Neural cell (in vitro differentiated cells): Measurements from ENCODE around the gene ASCL5. TPM values are rescaled to one million over a fixed set of nuclear protein-coding genes. Genes with fewer than 3 reads are reported as not detected.

Experiments
- H2AFZ ChIP-seq: fragments of 200-600, 300-800 bp; sonication (generic), shearing (Covaris generic); 2 replicates; pipeline ENCODE4 v1.6.0; 2014; ENCODE audit warnings: low read depth, mild to moderate bottlenecking, antibody characterized with exemption, low read length, moderate library complexity
- H3F3A ChIP-seq: fragments of 200-600 bp; shearing (Covaris generic); 2 replicates; pipeline ENCODE4 v1.6.1; 2016; ENCODE audit warnings: mild to moderate bottlenecking, moderate library complexity, mixed read lengths, antibody characterized with exemption, low read length; ENCODE audit not compliant: insufficient read depth, poor library complexity, severe bottlenecking
- H3K27ac ChIP-seq: fragments of 200-600, 300-800 bp; sonication (generic), shearing (Covaris generic); 2 replicates; pipeline ENCODE4 v1.5.1; 2014; ENCODE audit warnings: mild to moderate bottlenecking, low read length, moderate library complexity
- H3K27me3 ChIP-seq: fragments of 300-800, 200-600 bp; sonication (generic), shearing (Covaris generic); 2 replicates; pipeline ENCODE4 v1.6.0; 2014; ENCODE audit warnings: mild to moderate bottlenecking, low read depth, low read length, moderate library complexity; ENCODE audit not compliant: insufficient read depth
- H3K36me3 ChIP-seq: fragments of 300-800, 200-600 bp; sonication (generic), shearing (Covaris generic); 2 replicates; pipeline ENCODE4 v1.5.1; 2014; ENCODE audit warnings: mild to moderate bottlenecking, antibody characterized with exemption, low read length, moderate library complexity; ENCODE audit not compliant: insufficient read depth
- H3K4me2 ChIP-seq: fragments of 300-800, 200-600 bp; sonication (generic), shearing (Covaris generic); 2 replicates; pipeline ENCODE4 v1.6.0; 2014; ENCODE audit warnings: mild to moderate bottlenecking, low read length
- H3K4me3 ChIP-seq: fragments of 300-800, 200-600 bp; sonication (generic), shearing (Covaris generic); 2 replicates; pipeline ENCODE4 v1.5.1; 2014; ENCODE audit warnings: mild to moderate bottlenecking, low read length, moderate library complexity
- H3K79me2 ChIP-seq: fragments of 200-600 bp; shearing (Covaris generic); replicated peaks from 2 replicates; pipeline ENCODE4 v1.6.0; 2014; ENCODE audit warnings: mild to moderate bottlenecking, low read length, moderate library complexity; ENCODE audit not compliant: insufficient read depth
- H3K9ac ChIP-seq: fragments of 300-800, 200-600 bp; sonication (generic), shearing (Covaris generic); 2 replicates; pipeline ENCODE4 v1.6.1; 2016; ENCODE audit warnings: mild to moderate bottlenecking, low read length, mixed read lengths
- H3K9me2 ChIP-seq: fragments of 200-600 bp; shearing (Covaris generic); 2 replicates; pipeline ENCODE4 v1.6.1; 2016; ENCODE audit warnings: mild to moderate bottlenecking, low read length, mixed read lengths; ENCODE audit not compliant: insufficient read depth
- H3K9me3 ChIP-seq: fragments of 200-600, 300-800 bp; sonication (generic), shearing (Covaris generic); 2 replicates; pipeline ENCODE4 v1.6.1; 2016; ENCODE audit warnings: mild to moderate bottlenecking, mixed run types, low read length, moderate library complexity, mixed read lengths
- H4K20me1 ChIP-seq: fragments of 200-600 bp; shearing (Covaris generic); 2 replicates; pipeline ENCODE4 v1.6.1; 2016; ENCODE audit warnings: mild to moderate bottlenecking, mixed run types; ENCODE audit not compliant: insufficient read depth
- CTCF ChIP-seq: fragments of 450-650 bp; IDR thresholded peaks from 2 replicates; pipeline ENCODE4 v1.5.1; 2014; ENCODE audit warnings: antibody characterized with exemption, mild to moderate bottlenecking, moderate library complexity; ENCODE audit not compliant: poor library complexity, severe bottlenecking
- EP300 ChIP-seq: fragments of 450-650 bp; conservative IDR thresholded peaks from 2 replicates; pipeline ENCODE4 v1.6.1; 2014; ENCODE audit warnings: antibody characterized with exemption, mild to moderate bottlenecking, moderate library complexity; ENCODE audit not compliant: poor library complexity, severe bottlenecking
- EZH2 ChIP-seq: fragments of 200-600, 300-800 bp; shearing (Covaris generic), sonication (generic); IDR thresholded peaks from 2 replicates; pipeline ENCODE4 v1.6.1; 2014; ENCODE audit warnings: antibody characterized with exemption, low read length, borderline replicate concordance, mild to moderate bottlenecking; ENCODE audit not compliant: insufficient read depth, poor library complexity, severe bottlenecking
- MXI1 ChIP-seq: fragments of 450-650 bp; conservative IDR thresholded peaks from 2 replicates; pipeline ENCODE4 v1.6.1; 2014; ENCODE audit warnings: antibody characterized with exemption, mild to moderate bottlenecking; ENCODE audit not compliant: poor library complexity, severe bottlenecking
- POLR2AphosphoS5 ChIP-seq: IDR thresholded peaks from 2 replicates; pipeline ENCODE4 v1.6.1; 2012
- RAD21 ChIP-seq: fragments of 450-650 bp; conservative IDR thresholded peaks from 2 replicates; pipeline ENCODE4 v1.6.1; 2014; ENCODE audit warnings: antibody characterized with exemption, mild to moderate bottlenecking, moderate library complexity
- REST ChIP-seq: IDR thresholded peaks from 2 replicates; pipeline ENCODE4 v1.6.1; 2012; ENCODE audit warnings: borderline replicate concordance
- SMC3 ChIP-seq: fragments of 450-650 bp; conservative IDR thresholded peaks from 2 replicates; pipeline ENCODE4 v1.6.1; 2014; ENCODE audit warnings: antibody characterized with exemption, mild to moderate bottlenecking, moderate library complexity; ENCODE audit not compliant: poor library complexity
- TAF1 ChIP-seq: IDR thresholded peaks from 2 replicates; pipeline ENCODE4 v1.6.1; 2012; ENCODE audit warnings: low read depth
- polyA plus RNA-seq: library from polyadenylated mRNA; depleted of rRNA; stranded (reverse); fragments of >200 nt; gene quantifications from 2 replicates; pipeline ENCODE4 v1.2.3, GENCODE V29; 2014

The ASCL5 gene
- polyA plus RNA-seq, 1 donor from 2014 or later, result not detected

GRCh38 chr1:201136355-201137023 lies 9.5 kb upstream of the ASCL5 start:
- no peaks in the 10 kb centered on the region for H3K9me2 ChIP-seq
- H3K36me3 ChIP-seq, result no peaks in the 10 kb centered on the region
- no peaks in the 10 kb centered on the region for H3K9me3 ChIP-seq
- H3K27ac ChIP-seq, result no peak overlapping the region
- H3K9ac ChIP-seq, result no peak overlapping the region
- no peaks in the 10 kb centered on the region for H3K79me2 ChIP-seq
- H3K4me2 ChIP-seq, result no peak overlapping the region
- no peaks in the 10 kb centered on the region for H4K20me1 ChIP-seq
- no peak overlapping the region for H2AFZ ChIP-seq
- TF ChIP-seq SMC3 (no peak), CTCF (no peak), RAD21 (no peak), REST (no peak), POLR2AphosphoS5 (no peak), EP300 (no peak), MXI1 (no peak), EZH2 (no peak)
- no peaks in the 10 kb centered on the region for H3F3A ChIP-seq
- no peak overlapping the region for H3K4me3 ChIP-seq
- H3K27me3 ChIP-seq, result no peaks in the 10 kb centered on the region

DNA sequence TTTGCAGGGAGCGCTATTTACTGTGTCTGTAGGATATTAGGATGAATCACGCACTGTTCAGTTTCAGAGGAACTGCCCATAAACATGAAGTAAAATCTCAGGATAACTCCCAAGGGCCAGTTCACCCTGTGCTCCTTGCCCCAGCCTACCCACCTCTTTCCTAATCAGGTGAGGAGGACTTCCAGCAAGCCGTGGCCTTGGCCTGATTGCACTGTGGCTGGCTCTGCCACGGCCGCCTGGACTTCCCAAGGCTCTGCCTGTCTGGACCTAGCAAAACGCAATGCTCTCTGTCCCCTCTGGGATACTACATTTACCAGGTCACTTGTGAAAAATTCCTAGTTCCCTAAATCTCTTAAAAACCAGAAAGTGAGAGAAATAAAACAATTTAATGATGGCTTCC lies 7.4 kb upstream of the ASCL5 start:
- no peaks in the 10 kb centered on the region for H3K36me3 ChIP-seq

More for the DNA sequence above, 7.4 kb upstream of the ASCL5 start:
- H3F3A ChIP-seq, result no peaks in the 10 kb centered on the region
- no peak overlapping the region for H3K9ac ChIP-seq
- no peak overlapping the region for H3K4me2 ChIP-seq
- TF ChIP-seq EP300 (no peak), SMC3 (no peak), MXI1 (no peak), CTCF (no peak), REST (no peak), TAF1 (no peak), POLR2AphosphoS5 (no peak), RAD21 (no peak)
- no peak overlapping the region for H3K4me3 ChIP-seq
- H3K79me2 ChIP-seq, result no peaks in the 10 kb centered on the region
- no peaks in the 10 kb centered on the region for H3K9me2 ChIP-seq
- H3K27ac ChIP-seq, result no peak overlapping the region
- no peaks in the 10 kb centered on the region for H3K9me3 ChIP-seq
- H4K20me1 ChIP-seq, result no peaks in the 10 kb centered on the region
- H2AFZ ChIP-seq, result no peak overlapping the region
- H3K27me3 ChIP-seq, result no peaks in the 10 kb centered on the region
